Measurements from ENCODE around the gene CCDC12.

DNA sequence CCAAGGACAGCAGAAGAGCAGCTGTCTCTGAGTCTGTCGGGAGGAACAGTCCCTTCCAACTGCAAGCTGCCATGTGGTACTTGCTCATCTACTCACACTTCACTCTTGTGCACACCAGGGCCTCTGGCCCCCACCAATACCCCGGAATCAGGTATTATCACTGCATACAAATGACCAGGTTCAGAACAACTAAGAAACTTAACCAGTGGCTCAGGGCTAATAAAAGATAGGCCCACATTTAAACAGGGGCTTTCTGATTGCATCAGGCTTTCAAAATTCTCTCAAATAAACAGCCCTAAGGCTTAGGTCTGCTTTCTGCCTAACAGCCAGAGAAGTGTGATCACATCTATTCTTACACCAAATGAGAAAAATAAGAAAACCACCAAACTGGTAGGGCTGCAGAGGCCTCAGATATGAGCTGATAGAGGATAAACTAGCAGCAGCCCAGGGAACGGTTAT lies 20.7 kb downstream of the CCDC12 start:
- TF ChIP-seq, protein P1, sequence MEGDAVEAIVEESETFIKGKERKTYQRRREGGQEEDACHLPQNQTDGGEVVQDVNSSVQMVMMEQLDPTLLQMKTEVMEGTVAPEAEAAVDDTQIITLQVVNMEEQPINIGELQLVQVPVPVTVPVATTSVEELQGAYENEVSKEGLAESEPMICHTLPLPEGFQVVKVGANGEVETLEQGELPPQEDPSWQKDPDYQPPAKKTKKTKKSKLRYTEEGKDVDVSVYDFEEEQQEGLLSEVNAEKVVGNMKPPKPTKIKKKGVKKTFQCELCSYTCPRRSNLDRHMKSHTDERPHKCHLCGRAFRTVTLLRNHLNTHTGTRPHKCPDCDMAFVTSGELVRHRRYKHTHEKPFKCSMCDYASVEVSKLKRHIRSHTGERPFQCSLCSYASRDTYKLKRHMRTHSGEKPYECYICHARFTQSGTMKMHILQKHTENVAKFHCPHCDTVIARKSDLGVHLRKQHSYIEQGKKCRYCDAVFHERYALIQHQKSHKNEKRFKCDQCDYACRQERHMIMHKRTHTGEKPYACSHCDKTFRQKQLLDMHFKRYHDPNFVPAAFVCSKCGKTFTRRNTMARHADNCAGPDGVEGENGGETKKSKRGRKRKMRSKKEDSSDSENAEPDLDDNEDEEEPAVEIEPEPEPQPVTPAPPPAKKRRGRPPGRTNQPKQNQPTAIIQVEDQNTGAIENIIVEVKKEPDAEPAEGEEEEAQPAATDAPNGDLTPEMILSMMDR (IDR thresholded peaks at IDR 0.05; ENCODE audit: low read depth, low read length), result no peak
- TF ChIP-seq POLR2A (IDR thresholded peaks at IDR 0.05; ENCODE audit: extremely low read depth, insufficient read length), result no peak
- no peak for TF ChIP-seq MYC (IDR thresholded peaks at IDR 0.05; ENCODE audit: low read depth, low read length)
